HG02759 (cell line): ENCODE measurements around the gene ERAP2.

Experiments used
- ATAC-seq: cut with Tn5 transposase; IDR thresholded peaks from one replicate; pipeline ENCODE4 v1.9.1; 2021; ENCODE audit warnings: mild to moderate bottlenecking, moderate library complexity; ENCODE audit not compliant: unreplicated experiment

Gene ERAP2

GRCh38 chr5:96958977-96959376 lies 82.7 kb downstream of the ERAP2 start:
- no peak for ATAC-seq

- peak; percentile 56 for ATAC-seq
Measured at GRCh38 chr5:96961053-96961452, 84.8 kb downstream of the ERAP2 start.

- no peak for ATAC-seq
Measured at GRCh38 chr5:96962540-96962991, 86.3 kb downstream of the ERAP2 start.

GRCh38 chr5:96963267-96963666 lies 87.0 kb downstream of the ERAP2 start:
- peak; percentile 47 for ATAC-seq

- no peak for ATAC-seq
Measured at GRCh38 chr5:96966801-96967200, 90.5 kb downstream of the ERAP2 start.

GRCh38 chr5:96967400-96967799 lies 91.1 kb downstream of the ERAP2 start:
- no peak for ATAC-seq

- ATAC-seq, result no peak
Measured at GRCh38 chr5:96968074-96968473, 91.8 kb downstream of the ERAP2 start.

GRCh38 chr5:96968614-96969013 lies 92.3 kb downstream of the ERAP2 start:
- no peak for ATAC-seq
